Stimulated activated CD4-positive, alpha-beta T cell treated with anti-CD3 and anti-CD28 coated beads, Interleukin-4, amount 100 ng/mL, for 24 hours (primary cell): Measurements from ENCODE around the gene BCAS3.
"Not testable (repeated sequence)": the region's sequence is repeated elsewhere in the genome, so short reads cannot be mapped to it uniquely, and the experiment has no call there.

Experiments used
- DNase-seq: peaks from one replicate; pipeline ENCODE4 v3.0.0-alpha.2; 2020

BCAS3 gene

GRCh38 chr17:60804831-60805230 is 127.2 kb downstream of the BCAS3 start:
- DNase-seq, result no peak

DNA sequence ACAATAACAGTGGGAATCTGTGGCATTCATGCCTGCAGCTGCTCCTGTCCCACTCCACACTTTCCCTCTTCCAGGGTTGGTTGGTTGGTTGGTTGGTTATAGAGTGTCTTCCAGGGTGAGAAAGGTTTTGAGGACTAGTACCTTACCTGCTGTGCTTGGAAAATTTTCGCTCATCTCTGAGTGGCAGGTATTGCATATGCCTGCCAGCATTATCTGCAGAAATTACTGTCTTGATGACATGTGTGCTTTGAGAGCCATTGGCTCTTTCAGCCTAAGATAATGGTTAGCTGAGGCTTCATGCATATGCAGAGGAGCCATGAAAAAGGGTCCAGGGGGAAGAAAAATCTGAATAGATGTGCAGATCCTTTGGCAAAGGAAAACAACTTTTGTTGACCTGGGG is 131.8 kb downstream of the BCAS3 start:
- DNase-seq, result no peak

DNA sequence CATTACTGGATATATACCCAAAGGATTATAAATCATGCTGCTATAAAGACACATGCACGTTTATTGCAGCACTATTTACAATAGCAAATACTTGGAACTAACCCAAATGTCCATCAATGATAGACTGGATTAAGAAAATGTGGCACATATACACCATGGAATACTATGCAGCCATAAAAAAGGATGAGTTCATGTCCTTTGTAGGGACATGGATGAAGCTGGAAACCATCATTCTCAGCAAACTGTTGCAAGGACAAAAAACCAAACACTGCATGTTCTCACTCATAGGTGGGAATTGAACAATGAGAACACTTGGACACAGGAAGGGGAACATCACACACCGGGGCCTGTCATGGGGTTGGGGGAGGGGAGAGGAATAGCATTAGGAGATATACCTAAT is 137.3 kb downstream of the BCAS3 start:
- not testable (repeated sequence) for DNase-seq

- no peak for DNase-seq
Observed at GRCh38 chr17:60817192-60817591, 139.5 kb downstream of the BCAS3 start.

- DNase-seq, result no peak
Observed at GRCh38 chr17:60819447-60820130, 141.9 kb downstream of the BCAS3 start.

DNA sequence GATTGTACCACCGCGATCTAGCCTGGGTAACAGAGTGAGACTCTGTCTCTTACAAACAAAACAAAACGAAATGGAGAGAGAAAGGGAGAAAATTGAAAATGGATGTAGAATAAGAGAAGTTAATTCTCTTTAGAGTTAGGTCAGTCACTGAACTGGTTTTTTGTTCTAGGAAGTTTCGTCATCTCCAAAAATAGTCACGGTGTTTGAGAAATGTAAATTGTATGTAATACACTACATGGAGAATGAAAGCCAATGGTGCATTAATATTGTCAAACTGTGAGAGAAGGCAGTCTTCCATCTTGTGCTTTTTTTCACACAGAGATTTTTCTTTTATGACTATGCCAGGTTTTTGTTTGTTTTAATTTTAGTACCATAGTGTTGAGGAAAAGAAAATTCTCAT is 145.9 kb downstream of the BCAS3 start:
- DNase-seq, result no peak

- DNase-seq, result no peak
Observed at GRCh38 chr17:60825351-60825750, 147.7 kb downstream of the BCAS3 start.

- DNase-seq, result no peak
Observed at GRCh38 chr17:60827943-60828342, 150.3 kb downstream of the BCAS3 start.

- DNase-seq, result no peak
Observed at GRCh38 chr17:60832151-60832585, 154.5 kb downstream of the BCAS3 start.

GRCh38 chr17:60832631-60833030 is 155.0 kb downstream of the BCAS3 start:
- no peak for DNase-seq

DNA sequence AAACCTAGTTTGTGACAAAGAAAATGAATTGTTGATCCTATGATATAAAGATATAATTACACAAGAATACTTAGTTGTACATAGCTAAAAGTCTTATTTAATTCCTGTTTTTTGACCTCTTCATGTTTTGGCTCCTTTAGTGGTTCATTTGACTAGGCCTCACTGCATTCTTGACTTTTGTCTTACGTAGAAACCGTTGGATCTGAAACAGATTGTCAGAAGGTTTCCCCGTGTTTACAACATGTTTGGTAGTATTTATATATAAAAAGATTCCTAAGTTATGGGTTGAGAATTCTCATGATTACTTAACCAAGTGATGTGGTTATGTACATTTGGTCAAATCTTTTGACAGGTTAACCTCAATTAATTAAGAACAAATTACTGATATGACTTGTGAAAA is 162.8 kb downstream of the BCAS3 start:
- no peak for DNase-seq

GRCh38 chr17:60845012-60845411 is 167.4 kb downstream of the BCAS3 start:
- DNase-seq, result no peak

DNA sequence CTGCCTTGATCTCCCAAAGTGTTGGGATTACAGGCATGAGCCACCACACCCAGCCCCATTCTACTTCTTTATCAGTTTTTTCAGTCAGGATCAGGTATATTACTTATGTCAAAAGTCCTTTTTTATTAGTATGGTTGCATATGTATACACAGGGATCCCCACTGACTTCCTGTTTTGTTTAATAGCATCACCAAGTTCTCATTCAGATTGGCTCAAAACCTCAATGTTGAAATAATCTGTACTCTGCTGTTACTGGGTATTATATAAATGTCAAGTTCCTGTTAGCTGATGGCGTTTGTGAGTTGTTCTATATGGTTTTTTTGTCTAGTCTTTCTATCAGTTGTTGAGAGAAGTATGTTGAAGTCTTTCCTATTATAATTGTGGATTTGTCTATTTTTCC is 168.5 kb downstream of the BCAS3 start:
- no peak for DNase-seq

- DNase-seq, result no peak
Observed at GRCh38 chr17:60851181-60851580, 173.5 kb downstream of the BCAS3 start.

GRCh38 chr17:60857556-60858080 is 180.0 kb downstream of the BCAS3 start:
- no peak for DNase-seq

DNA sequence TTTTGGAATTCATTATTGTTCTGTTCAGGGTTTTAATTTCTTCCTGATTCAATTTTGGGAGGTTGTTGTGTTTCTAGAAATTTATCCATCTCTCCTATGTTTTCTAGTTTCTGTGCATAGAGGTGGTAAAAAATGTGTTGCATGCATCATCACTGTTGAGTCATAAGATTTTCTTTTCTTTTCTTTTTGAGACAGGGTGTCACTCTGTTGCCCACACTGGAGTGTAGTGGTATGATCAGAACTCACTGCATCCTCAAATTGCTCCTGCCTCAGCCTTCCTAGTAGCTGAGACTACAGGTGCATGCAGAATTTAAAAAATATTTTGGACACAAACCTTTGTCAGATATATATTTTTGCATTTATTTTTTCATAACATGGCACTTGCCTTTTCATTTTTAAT is 184.8 kb downstream of the BCAS3 start:
- DNase-seq, result no peak

DNA sequence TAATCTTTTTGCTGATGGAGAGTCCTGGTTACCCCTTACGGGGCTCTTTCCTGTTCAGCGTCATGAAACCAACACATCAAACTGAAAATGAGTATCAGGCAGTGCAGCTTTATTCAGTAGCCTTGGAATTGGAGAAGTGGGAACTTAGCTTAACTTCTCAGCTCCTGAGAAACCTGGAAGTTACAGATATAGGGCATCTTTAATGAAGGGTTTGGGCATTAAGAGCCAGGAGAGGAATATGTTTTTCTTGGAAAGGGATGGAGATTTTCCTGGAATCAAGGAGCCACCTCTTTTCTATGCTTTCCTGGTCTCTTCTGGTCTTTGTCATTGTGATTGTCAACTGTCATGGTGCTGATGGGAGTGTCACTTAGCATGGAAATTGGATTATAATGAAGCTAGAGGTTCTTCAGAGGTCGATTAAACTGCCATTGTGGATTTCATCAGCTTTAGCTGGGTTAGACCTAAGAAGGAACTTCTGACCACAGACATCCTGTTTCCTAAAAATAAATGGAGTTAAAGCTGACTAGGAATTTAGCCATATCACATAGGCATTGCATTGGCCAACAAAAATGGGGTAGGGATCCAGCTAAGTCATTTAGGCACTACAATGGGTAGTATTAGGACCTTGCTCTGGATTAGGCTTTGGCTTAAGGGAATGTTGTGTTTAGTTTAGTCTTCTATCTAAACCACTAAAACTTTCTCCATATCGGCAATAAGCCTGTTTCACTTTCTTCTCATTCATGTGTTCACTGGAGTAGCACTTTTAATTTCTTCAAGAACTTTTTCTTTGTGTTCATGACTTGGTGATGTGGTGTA is 186.4 kb downstream of the BCAS3 start:
- DNase-seq, result no peak

- no peak for DNase-seq
Observed at GRCh38 chr17:60864708-60865005, 187.0 kb downstream of the BCAS3 start.

GRCh38 chr17:60874772-60875171 is 197.1 kb downstream of the BCAS3 start:
- no peak for DNase-seq

GRCh38 chr17:60886731-60887613 is 209.3 kb downstream of the BCAS3 start:
- not testable (repeated sequence) for DNase-seq

GRCh38 chr17:60887614-60888028 is 210.0 kb downstream of the BCAS3 start:
- no peak for DNase-seq

DNA sequence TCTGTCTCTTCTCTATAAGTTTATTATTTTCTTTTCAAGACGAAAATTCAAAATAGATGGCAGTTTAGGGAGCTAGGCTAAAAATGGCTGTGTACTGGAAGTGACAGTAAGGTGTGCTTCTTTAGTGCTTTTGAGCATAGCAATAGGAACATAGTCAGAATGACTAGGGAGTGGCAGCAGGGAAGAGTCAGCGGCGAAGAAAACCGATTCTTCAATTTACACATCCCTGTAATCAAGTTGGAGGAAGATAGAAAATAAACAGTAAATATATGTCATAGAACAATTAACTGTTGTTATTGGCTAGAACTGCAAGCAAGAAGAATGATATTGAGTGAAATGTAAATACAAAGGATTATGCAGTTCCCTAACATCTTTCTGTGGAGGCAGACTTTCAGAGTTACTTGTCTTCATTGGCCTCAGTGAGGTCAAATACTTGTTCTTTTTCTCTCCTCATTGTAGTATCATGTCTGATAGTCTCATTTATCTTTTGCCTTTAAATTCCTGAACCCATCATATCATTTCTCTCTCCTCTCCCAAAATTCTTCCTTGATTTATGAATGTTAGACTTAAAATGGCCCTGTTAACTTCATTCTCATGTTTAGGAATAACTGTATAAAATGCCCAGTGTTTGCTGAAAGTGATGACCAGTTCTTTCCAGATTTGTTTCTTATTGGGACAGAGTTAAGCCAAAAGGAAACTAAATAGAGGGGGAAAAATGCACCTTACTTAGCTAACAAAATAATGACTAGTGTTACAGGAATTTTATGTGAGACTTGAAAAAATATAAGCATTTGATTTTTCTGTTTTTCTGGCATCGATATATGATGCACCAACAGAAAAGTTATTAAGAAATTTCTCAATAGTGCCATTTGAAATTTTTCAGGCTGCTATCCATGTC is 211.4 kb downstream of the BCAS3 start:
- DNase-seq, result no peak
